ENCODE results near the gene IPO8. TPM values are rescaled to one million over a fixed set of nuclear protein-coding genes. Genes with fewer than 3 reads are reported as not detected.
"Not testable (repeated sequence)": the region's sequence is repeated elsewhere in the genome, so short reads cannot be mapped to it uniquely, and the experiment has no call there.

The IPO8 gene
- total RNA-seq, 1 donor from 2014 or later = 43.0 TPM

DNA sequence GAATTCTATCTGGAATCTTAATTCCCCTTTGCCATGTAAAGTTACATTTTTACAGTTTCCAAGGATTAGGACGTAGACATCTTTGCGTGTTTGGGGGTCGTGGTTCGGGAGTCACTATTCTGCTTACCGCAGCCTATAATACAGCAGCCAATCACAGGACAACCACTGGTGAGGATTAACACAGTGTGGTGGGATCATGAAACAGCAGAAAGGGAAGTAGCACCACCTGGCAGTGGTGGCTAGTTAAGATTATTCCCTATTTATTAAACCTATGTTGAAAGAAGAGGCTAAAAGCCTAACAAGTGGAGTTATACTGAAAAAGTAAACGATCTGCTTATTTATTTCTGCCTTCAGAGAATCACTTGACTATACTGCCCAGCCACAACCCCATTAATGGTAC, 71.7 kb downstream of the IPO8 start:
- DNase-seq (ENCODE audit: low spot score) = no peak
- TF ChIP-seq, protein P1, sequence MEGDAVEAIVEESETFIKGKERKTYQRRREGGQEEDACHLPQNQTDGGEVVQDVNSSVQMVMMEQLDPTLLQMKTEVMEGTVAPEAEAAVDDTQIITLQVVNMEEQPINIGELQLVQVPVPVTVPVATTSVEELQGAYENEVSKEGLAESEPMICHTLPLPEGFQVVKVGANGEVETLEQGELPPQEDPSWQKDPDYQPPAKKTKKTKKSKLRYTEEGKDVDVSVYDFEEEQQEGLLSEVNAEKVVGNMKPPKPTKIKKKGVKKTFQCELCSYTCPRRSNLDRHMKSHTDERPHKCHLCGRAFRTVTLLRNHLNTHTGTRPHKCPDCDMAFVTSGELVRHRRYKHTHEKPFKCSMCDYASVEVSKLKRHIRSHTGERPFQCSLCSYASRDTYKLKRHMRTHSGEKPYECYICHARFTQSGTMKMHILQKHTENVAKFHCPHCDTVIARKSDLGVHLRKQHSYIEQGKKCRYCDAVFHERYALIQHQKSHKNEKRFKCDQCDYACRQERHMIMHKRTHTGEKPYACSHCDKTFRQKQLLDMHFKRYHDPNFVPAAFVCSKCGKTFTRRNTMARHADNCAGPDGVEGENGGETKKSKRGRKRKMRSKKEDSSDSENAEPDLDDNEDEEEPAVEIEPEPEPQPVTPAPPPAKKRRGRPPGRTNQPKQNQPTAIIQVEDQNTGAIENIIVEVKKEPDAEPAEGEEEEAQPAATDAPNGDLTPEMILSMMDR (IDR thresholded peaks at IDR 0.05; ENCODE audit: unreplicated experiment) = no peak
- H3K27ac Mint-ChIP-seq (ENCODE audit: unreplicated experiment) = no peak overlapping the region
- H3K9me3 Mint-ChIP-seq (ENCODE audit: unreplicated experiment) = no peaks in the 10 kb centered on the region
- H3K36me3 Mint-ChIP-seq (ENCODE audit: low read depth, unreplicated experiment) = peaks cover 3% of the 10 kb centered on the region
- no peaks in the 10 kb centered on the region for H3K4me1 Mint-ChIP-seq (ENCODE audit: unreplicated experiment)
- no peaks in the 10 kb centered on the region for H3K27me3 Mint-ChIP-seq (ENCODE audit: unreplicated experiment)
- no peak overlapping the region for H3K4me3 Mint-ChIP-seq (ENCODE audit: unreplicated experiment)

DNA sequence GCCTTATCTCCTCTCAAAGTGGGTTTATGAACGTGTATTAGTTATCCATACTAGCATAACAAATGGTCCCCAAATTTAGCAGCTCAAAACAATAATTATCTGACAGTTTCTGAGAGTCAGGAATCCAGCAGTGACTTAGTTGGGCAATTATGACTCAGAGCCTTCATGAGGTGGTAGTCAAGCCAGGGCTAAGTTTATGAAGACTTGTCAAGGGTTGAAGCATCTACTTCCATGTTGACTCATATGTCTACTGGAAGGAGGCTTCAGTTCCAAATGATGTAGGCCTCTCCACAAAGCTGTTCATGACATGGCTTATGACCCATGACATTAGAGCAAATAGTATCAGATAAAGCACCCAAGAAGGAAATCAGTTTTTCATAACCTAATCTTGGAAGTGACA, 73.2 kb downstream of the IPO8 start:
- DNase-seq (ENCODE audit: low spot score) = no peak
- TF ChIP-seq, protein P1 (IDR thresholded peaks at IDR 0.05; ENCODE audit: unreplicated experiment) = no peak
- H3K4me3 Mint-ChIP-seq (ENCODE audit: unreplicated experiment) = no peak overlapping the region
- no peaks in the 10 kb centered on the region for H3K27me3 Mint-ChIP-seq (ENCODE audit: unreplicated experiment)
- H3K27ac Mint-ChIP-seq (ENCODE audit: unreplicated experiment) = no peak overlapping the region
- no peaks in the 10 kb centered on the region for H3K36me3 Mint-ChIP-seq (ENCODE audit: low read depth, unreplicated experiment)
- H3K9me3 Mint-ChIP-seq (ENCODE audit: unreplicated experiment) = no peaks in the 10 kb centered on the region
- H3K4me1 Mint-ChIP-seq (ENCODE audit: unreplicated experiment) = no peaks in the 10 kb centered on the region

DNA sequence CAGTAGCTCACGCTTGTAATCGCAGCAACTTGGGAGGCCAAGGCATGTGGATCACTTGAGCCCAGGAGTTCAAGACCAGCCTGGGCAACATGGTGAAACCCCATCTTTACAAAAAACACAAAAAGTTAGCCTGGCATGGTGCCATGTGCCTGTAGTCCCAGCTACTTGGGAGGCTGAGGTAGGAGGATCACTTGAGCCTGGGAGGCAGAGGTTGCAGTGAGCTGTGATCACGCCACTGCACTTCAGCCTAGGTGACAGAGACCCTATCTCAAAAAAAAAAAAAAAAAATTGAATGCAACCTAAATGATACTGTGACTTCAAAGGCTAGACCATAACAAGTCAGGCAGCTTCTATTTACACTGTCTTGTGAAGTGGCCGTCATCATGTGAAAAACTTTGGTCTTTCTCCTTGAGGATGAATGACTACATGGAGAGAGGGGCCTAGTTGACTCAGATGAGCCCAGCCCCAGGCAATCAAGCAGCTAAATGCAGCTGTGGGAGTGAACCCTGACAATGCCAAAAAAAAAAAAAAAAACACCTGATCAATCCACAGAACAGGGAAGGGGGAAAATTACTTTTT, 73.9 kb downstream of the IPO8 start:
- not testable (repeated sequence) for H3K4me3 Mint-ChIP-seq (ENCODE audit: unreplicated experiment); DNase-seq (ENCODE audit: low spot score); H3K9me3 Mint-ChIP-seq (ENCODE audit: unreplicated experiment); H3K36me3 Mint-ChIP-seq (ENCODE audit: low read depth, unreplicated experiment); H3K4me1 Mint-ChIP-seq (ENCODE audit: unreplicated experiment); H3K27me3 Mint-ChIP-seq (ENCODE audit: unreplicated experiment); H3K27ac Mint-ChIP-seq (ENCODE audit: unreplicated experiment)

DNA sequence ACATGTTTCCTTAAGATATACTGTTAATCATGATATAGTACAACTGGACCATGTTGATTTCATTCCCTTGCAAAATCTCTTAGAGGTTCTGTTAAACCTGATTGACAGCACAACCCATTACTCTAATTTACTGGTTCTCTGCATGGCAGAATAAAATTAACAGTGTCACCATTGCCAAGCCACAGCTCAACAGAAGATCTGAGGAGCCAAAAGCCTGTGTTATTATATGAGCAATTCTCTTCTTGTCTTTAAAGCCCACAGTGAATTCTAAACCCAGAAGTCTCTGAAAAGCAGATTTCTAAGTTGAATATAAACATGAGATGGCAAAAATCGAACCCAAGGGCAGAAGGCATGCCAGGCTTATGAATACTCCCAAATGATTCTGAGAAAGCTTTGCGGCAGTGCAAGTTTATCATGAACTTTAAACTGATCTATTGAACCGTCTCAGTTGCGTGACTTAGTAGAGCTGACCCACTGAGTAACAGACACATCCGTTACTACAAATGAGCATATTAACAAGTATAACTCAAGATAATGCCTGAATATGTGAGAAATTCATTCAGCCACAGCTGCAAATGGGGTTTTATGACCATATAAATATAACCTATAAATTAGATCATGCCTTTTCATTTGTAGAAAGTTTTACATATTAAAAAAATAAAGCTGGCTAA, 78.2 kb downstream of the IPO8 start:
- Mint-ChIP-seq H3K4me3 (ENCODE audit: unreplicated experiment) (no peak overlapping the region), H3K27ac (ENCODE audit: unreplicated experiment) (no peak overlapping the region), H3K4me1 (ENCODE audit: unreplicated experiment) (no peaks in the 10 kb centered on the region), H3K9me3 (ENCODE audit: unreplicated experiment) (no peaks in the 10 kb centered on the region), H3K36me3 (ENCODE audit: low read depth, unreplicated experiment) (no peaks in the 10 kb centered on the region), H3K27me3 (ENCODE audit: unreplicated experiment) (no peaks in the 10 kb centered on the region)
- TF ChIP-seq, protein P1 (IDR thresholded peaks at IDR 0.05; ENCODE audit: unreplicated experiment) = no peak
- DNase-seq (ENCODE audit: low spot score) = no peak

DNA sequence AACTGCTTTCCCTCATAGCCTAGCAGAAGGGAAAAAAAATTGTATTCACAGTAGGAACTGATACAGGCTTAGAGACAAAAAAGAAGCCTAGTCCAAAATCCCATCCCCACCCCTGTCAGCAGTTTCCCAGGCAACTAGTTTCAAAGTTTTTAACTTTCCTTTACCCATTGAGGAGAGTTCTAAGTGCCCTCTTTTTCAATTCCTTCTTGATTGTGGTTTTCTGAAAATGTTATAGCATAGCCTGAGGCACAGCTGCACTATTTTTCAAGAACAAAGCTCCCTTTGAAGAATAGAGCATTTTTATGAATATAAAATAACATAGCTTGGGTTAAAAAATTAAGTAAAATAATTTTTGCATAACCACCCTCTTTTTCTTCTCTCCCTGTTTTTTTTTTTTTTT, 81.6 kb downstream of the IPO8 start:
- Mint-ChIP-seq H3K27me3 (ENCODE audit: unreplicated experiment) (peaks cover 3% of the 10 kb centered on the region), H3K4me3 (ENCODE audit: unreplicated experiment) (no peak overlapping the region), H3K36me3 (ENCODE audit: low read depth, unreplicated experiment) (no peaks in the 10 kb centered on the region), H3K27ac (ENCODE audit: unreplicated experiment) (peak overlapping the region; percentile 18), H3K4me1 (ENCODE audit: unreplicated experiment) (no peaks in the 10 kb centered on the region), H3K9me3 (ENCODE audit: unreplicated experiment) (no peaks in the 10 kb centered on the region)
- no peak for DNase-seq (ENCODE audit: low spot score)
- TF ChIP-seq, protein P1 (IDR thresholded peaks at IDR 0.05; ENCODE audit: unreplicated experiment) = no peak

Measured in endothelial cell (in vitro differentiated cells).